Measurements from ENCODE around the gene DSP.

The DSP gene

GRCh38 chr6:7589949-7590917 is 48.8 kb downstream of the DSP start, which contains the start of gene SNRNP48:
Gene SNRNP48, plus strand, starts transcription at chr6:7590198. Its CDS starts 60 bp downstream, at chr6:7590258.
- peak; percentile 76 to 87 for DNase-seq (ENCODE audit: low read depth in 1 of 2, low spot score in 1 of 2)

GRCh38 chr6:7590918-7591302 is 49.4 kb downstream of the DSP start:
- DNase-seq (ENCODE audit: low read depth in 1 of 2, low spot score in 1 of 2): no peak

- no peak for DNase-seq (ENCODE audit: low read depth in 1 of 2, low spot score in 1 of 2)
These were observed 50.3 kb downstream of the DSP start for GRCh38 chr6:7591770-7592169.

- no peak for DNase-seq (ENCODE audit: low read depth in 1 of 2, low spot score in 1 of 2)
These were observed 51.8 kb downstream of the DSP start for GRCh38 chr6:7593229-7593628.

GRCh38 chr6:7594579-7595125 is 53.2 kb downstream of the DSP start:
- no peak for DNase-seq (ENCODE audit: low read depth in 1 of 2, low spot score in 1 of 2)

GRCh38 chr6:7604003-7604402 is 62.5 kb downstream of the DSP start:
- no peak for DNase-seq (ENCODE audit: low read depth in 1 of 2, low spot score in 1 of 2)

- DNase-seq (ENCODE audit: low read depth in 1 of 2, low spot score in 1 of 2): no peak
These were observed 63.0 kb downstream of the DSP start for GRCh38 chr6:7604506-7604905.

GRCh38 chr6:7615611-7616383 is 74.3 kb downstream of the DSP start:
- peak in 1 of 2 donors; percentile 22 for DNase-seq (ENCODE audit: low read depth in 1 of 2, low spot score in 1 of 2)

- DNase-seq (ENCODE audit: low read depth in 1 of 2, low spot score in 1 of 2): no peak
These were observed 76.6 kb downstream of the DSP start for GRCh38 chr6:7617801-7618764.

- DNase-seq (ENCODE audit: low read depth in 1 of 2, low spot score in 1 of 2): no peak
These were observed 80.3 kb downstream of the DSP start for GRCh38 chr6:7621761-7622160.

- no peak for DNase-seq (ENCODE audit: low read depth in 1 of 2, low spot score in 1 of 2)
These were observed 83.6 kb downstream of the DSP start for GRCh38 chr6:7624796-7625710.

- no peak for DNase-seq (ENCODE audit: low read depth in 1 of 2, low spot score in 1 of 2)
These were observed 87.0 kb downstream of the DSP start for GRCh38 chr6:7628479-7628878.

- no peak for DNase-seq (ENCODE audit: low read depth in 1 of 2, low spot score in 1 of 2)
These were observed 87.4 kb downstream of the DSP start for GRCh38 chr6:7628909-7629308.

- DNase-seq (ENCODE audit: low read depth in 1 of 2, low spot score in 1 of 2): no peak
These were observed 87.8 kb downstream of the DSP start for GRCh38 chr6:7629321-7629720.

GRCh38 chr6:7630792-7631191 is 89.3 kb downstream of the DSP start:
- DNase-seq (ENCODE audit: low read depth in 1 of 2, low spot score in 1 of 2): no peak

- DNase-seq (ENCODE audit: low read depth in 1 of 2, low spot score in 1 of 2): no peak
These were observed 90.0 kb downstream of the DSP start for GRCh38 chr6:7631466-7631865.

GRCh38 chr6:7632501-7633290 is 91.2 kb downstream of the DSP start:
- no peak for DNase-seq (ENCODE audit: low read depth in 1 of 2, low spot score in 1 of 2)

GRCh38 chr6:7633361-7633760 is 91.9 kb downstream of the DSP start:
- DNase-seq (ENCODE audit: low read depth in 1 of 2, low spot score in 1 of 2): no peak

GRCh38 chr6:7636151-7636550 is 94.7 kb downstream of the DSP start:
- no peak for DNase-seq (ENCODE audit: low read depth in 1 of 2, low spot score in 1 of 2)
